ENCODE results near the gene SLC25A19.
A peak's percentile ranks its signal among the peaks of the same experiment; 100 is the strongest.

The SLC25A19 gene

GRCh38 chr17:75241502-75241901 is 47.7 kb downstream of the SLC25A19 start:
- no peak for DNase-seq

DNA sequence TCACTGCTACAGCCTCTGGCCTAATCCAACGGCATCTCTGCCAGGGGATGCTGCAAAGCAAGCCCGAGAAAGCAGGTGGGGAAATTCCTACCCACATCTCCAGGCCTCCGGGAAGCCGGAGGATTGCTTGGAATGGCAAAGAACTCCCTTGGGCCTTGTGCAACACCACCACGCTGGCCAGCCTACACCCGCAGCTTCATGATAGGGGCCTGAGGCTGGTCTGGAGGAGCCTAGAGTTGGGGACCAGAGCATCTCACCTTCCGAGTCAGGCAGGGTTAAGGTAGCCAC is 48.1 kb downstream of the SLC25A19 start:
- no peak for DNase-seq

GRCh38 chr17:75240394-75241142 is 48.7 kb downstream of the SLC25A19 start:
- peak; percentile 30 to 47 for DNase-seq

DNA sequence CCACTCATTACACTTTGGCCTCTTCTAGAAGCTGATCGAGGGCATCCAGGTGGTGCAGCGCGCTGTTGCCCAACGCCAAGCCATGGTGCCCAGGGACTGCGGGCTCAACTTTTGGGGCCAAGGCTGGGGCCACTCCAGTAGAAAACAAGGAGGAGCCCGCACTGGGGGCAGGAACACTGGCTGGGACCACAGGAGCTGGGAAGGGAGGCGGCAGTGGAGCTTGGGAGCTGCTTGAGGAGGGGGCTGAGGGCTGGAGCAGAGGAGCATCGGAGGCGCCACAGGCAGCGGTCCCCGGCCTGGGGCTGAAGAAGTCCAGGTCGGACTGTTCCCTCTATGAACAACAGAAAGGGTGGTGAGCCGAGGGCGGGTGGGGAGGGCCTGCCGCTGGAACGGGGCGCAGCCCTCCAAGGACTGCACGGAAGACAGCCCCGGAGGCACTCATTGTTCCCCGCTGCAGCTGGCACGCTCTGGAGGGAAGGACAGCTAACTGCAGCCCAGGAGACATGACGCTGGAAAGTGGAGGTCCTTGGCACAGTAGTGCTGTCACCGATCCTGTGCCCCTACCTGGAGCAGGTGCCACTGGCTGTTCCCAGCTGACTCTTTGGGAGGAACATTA is 49.3 kb downstream of the SLC25A19 start:
- no peak for DNase-seq

GRCh38 chr17:75239214-75239613 is 50.0 kb downstream of the SLC25A19 start:
- no peak for DNase-seq

DNA sequence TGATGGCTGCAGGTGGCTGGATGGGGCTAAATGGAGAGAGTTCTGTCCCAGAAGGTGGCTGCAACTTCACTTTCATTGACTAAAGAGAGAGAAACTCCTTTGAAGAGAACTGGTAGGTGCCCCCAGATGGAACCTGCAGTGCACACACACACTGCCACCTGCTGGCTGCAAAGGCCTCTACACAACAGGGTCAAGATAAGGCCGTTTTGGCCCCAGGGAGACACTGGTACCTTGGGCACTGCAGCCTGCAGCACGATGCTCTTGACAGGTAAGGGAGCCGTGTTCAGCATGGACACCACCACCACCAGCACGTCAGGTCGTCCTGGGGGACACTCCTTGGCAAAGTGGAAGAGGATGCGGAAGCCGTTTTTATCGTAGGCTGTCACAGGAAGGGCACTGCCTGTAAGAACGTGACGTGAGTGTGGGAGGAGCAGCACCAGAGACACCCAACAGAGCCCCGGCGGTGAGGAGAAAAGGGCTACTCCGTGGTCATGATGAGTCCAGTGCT is 50.5 kb downstream of the SLC25A19 start:
- DNase-seq: peak; percentile 63 to 73

GRCh38 chr17:75238020-75238580 is 51.1 kb downstream of the SLC25A19 start:
- DNase-seq: no peak

- DNase-seq: no peak
These were observed 51.9 kb downstream of the SLC25A19 start for GRCh38 chr17:75237100-75238014.

- DNase-seq: no peak
These were observed 56.4 kb downstream of the SLC25A19 start for GRCh38 chr17:75232786-75233185.

- no peak for DNase-seq
These were observed 57.3 kb downstream of the SLC25A19 start for GRCh38 chr17:75231741-75232464.

DNA sequence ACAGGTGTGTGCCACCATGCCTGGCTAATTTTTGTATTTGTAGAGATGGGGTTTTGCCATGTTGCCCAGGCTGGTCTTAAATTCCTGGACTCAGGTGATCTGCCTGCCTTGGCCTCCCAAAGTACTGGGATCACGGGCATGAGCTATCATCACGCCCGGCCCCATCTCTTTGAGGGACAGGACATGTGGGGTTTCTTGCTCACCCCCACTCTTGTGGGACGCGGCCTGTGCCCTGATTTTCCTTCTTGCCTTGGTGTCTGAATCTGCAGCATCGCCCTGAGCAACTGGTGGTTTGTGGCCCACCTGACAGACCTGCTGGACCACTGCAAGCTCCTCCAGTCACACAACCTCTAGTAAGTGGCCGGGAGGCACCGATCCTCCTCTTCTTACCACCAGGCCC is 58.2 kb downstream of the SLC25A19 start:
- no peak for DNase-seq

DNA sequence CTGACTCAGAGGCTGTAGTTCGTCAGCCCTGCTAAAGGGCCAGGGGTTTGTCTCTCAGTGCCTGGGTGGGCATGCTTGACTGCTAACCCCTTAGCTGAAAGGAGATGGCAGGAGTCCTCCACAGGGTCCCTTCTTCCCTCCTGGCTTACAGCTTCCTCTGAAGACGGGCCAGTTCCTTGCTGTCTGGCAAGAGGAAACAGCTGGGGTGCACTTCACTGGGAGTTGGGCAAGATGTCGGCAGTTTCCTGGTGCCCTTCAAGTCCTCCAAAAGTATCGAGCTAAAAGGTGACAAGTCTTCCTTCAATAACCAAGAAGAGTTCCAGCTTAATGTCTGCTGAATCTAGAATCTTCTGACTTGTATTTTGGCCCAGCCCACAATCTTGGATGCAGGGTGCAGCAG is 60.4 kb downstream of the SLC25A19 start:
- peak; percentile 79 to 90 for DNase-seq

- peak; percentile 98 for DNase-seq
These were observed 60.9 kb downstream of the SLC25A19 start for GRCh38 chr17:75228305-75228704.

- peak; percentile 24 to 49 for DNase-seq
These were observed 61.5 kb downstream of the SLC25A19 start for GRCh38 chr17:75227729-75228128.

GRCh38 chr17:75225016-75225415 is 64.2 kb downstream of the SLC25A19 start:
- no peak for DNase-seq

Data from inflammatory macrophage (primary cell).